ENCODE data around the gene SSH2. TPM values are rescaled to one million over a fixed set of nuclear protein-coding genes. Genes with fewer than 3 reads are reported as not detected.

SSH2 gene
- total RNA-seq, 1 experiment from 2014 or later = 45.1 TPM

GRCh38 chr17:29627951-29628350, 302.1 kb downstream of the SSH2 start:
- Histone ChIP-seq H3K27ac (no peak overlapping the region), H3K9me2 (ENCODE audit: insufficient read depth) (no peaks in the 10 kb centered on the region), H4K20me1 (ENCODE audit: insufficient read depth) (no peaks in the 10 kb centered on the region), H3K4me3 (no peak overlapping the region), H2AFZ (no peak overlapping the region), H3F3A (ENCODE audit: insufficient read depth, low read depth) (peaks cover 13% of the 10 kb centered on the region; the same call in 1 of the 2 replicates), H3K27me3 (ENCODE audit: insufficient read depth, low read depth) (no peaks in the 10 kb centered on the region), H3K79me2 (ENCODE audit: low read depth) (no peaks in the 10 kb centered on the region), H3K4me2 (no peak overlapping the region), H3K36me3 (ENCODE audit: low read depth) (0 out of 2 replicates have a peak, but pooled peaks cover 5% of the 10 kb centered on the region), H3K4me1 (replicated peaks; ENCODE audit: insufficient read depth) (peaks cover 24% of the 10 kb centered on the region), H3K9me3 (ENCODE audit: insufficient read depth, low read depth) (no peaks in the 10 kb centered on the region)
- ChIA-PET CTCF (interaction anchor here (0.5 kb wide), 1 partner anchor 42 kb away, joined by 6 read pairs; no protein-coding TSS in a partner anchor), POLR2A (ENCODE audit: unreplicated experiment) (interaction anchor here (0.5 kb wide), 2 partner anchors 133 to 464 kb away, joined by 5 to 6 read pairs; no protein-coding TSS in a partner anchor)
- DNase-seq = no peak
- BruUV-seq (replicated peaks) = no TSS peak
- intact Hi-C loops (cut with micrococcal nuclease; ENCODE audit: unreplicated experiment) = no loop called here
- TF ChIP-seq, protein P1, sequence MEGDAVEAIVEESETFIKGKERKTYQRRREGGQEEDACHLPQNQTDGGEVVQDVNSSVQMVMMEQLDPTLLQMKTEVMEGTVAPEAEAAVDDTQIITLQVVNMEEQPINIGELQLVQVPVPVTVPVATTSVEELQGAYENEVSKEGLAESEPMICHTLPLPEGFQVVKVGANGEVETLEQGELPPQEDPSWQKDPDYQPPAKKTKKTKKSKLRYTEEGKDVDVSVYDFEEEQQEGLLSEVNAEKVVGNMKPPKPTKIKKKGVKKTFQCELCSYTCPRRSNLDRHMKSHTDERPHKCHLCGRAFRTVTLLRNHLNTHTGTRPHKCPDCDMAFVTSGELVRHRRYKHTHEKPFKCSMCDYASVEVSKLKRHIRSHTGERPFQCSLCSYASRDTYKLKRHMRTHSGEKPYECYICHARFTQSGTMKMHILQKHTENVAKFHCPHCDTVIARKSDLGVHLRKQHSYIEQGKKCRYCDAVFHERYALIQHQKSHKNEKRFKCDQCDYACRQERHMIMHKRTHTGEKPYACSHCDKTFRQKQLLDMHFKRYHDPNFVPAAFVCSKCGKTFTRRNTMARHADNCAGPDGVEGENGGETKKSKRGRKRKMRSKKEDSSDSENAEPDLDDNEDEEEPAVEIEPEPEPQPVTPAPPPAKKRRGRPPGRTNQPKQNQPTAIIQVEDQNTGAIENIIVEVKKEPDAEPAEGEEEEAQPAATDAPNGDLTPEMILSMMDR (conservative IDR thresholded peaks at IDR 0.05) = no peak
- TF ChIP-seq EZH2 (IDR thresholded peaks at IDR 0.05; ENCODE audit: low read depth) = no peak

GRCh38 chr17:29625037-29625750, 304.8 kb downstream of the SSH2 start:
- TF ChIP-seq, protein P1 (conservative IDR thresholded peaks at IDR 0.05) = no peak
- no peak for TF ChIP-seq EZH2 (IDR thresholded peaks at IDR 0.05; ENCODE audit: low read depth)
- no peaks in the 10 kb centered on the region for H3K79me2 ChIP-seq (ENCODE audit: low read depth)
- H3K4me3 ChIP-seq = no peak overlapping the region
- peaks cover 15% of the 10 kb centered on the region; the same call in 1 of the 2 replicates for H3F3A ChIP-seq (ENCODE audit: insufficient read depth, low read depth)
- ChIA-PET POLR2A (ENCODE audit: unreplicated experiment) (interaction anchor here (0.6 to 1.0 kb wide), 5 partner anchors 14 to 640 kb away, joined by 4 to 5 read pairs (median 4); no protein-coding TSS in a partner anchor), CTCF (interaction anchor here (0.6 to 1.7 kb wide), 8 partner anchors 9 to 468 kb away, joined by 3 to 6 read pairs (median 3); no protein-coding TSS in a partner anchor)
- H3K27ac ChIP-seq = no peak overlapping the region
- H3K4me1 ChIP-seq (replicated peaks; ENCODE audit: insufficient read depth) = peaks cover 45% of the 10 kb centered on the region
- H3K36me3 ChIP-seq (ENCODE audit: low read depth) = no peaks in the 10 kb centered on the region
- intact Hi-C loops (cut with micrococcal nuclease; ENCODE audit: unreplicated experiment) = no loop called here
- H3K9me3 ChIP-seq (ENCODE audit: insufficient read depth, low read depth) = no peaks in the 10 kb centered on the region
- no peak overlapping the region for H2AFZ ChIP-seq
- peak in 1 of 2 experiments; percentile 40 for DNase-seq
- no peaks in the 10 kb centered on the region for H3K9me2 ChIP-seq (ENCODE audit: insufficient read depth)
- no peaks in the 10 kb centered on the region for H4K20me1 ChIP-seq (ENCODE audit: insufficient read depth)
- H3K4me2 ChIP-seq = no peak overlapping the region
- no peaks in the 10 kb centered on the region for H3K27me3 ChIP-seq (ENCODE audit: insufficient read depth, low read depth)
- BruUV-seq (replicated peaks) = no TSS peak

DNA sequence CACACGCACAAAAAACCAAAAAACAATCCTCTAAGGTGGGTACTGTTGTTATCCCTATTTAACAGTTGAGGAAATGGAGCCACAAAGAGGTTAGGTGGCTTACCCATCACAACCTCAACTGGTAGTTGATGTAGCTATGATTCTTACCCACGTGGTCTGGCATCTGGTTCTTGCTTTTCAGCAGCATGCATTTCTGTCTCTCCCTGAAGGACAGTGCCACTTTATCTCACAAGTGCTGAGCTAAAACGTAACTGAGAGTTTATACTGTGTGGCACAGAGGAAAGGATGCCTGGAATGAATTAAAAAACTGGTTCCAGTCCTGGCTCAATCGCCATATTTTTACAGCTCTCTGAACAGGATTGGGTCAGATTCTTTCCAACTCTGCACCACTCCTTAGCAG, 305.4 kb downstream of the SSH2 start:
- Histone ChIP-seq H3K4me2 (no peak overlapping the region), H3K9me3 (ENCODE audit: insufficient read depth, low read depth) (no peaks in the 10 kb centered on the region), H3K27ac (0 out of 2 replicates have a peak overlapping the region, but pooled peaks have one; percentile 36), H3K4me3 (no peak overlapping the region), H3K79me2 (ENCODE audit: low read depth) (no peaks in the 10 kb centered on the region), H3K27me3 (ENCODE audit: insufficient read depth, low read depth) (no peaks in the 10 kb centered on the region), H3K9me2 (ENCODE audit: insufficient read depth) (no peaks in the 10 kb centered on the region), H3K36me3 (ENCODE audit: low read depth) (no peaks in the 10 kb centered on the region), H4K20me1 (ENCODE audit: insufficient read depth) (no peaks in the 10 kb centered on the region), H2AFZ (no peak overlapping the region), H3K4me1 (replicated peaks; ENCODE audit: insufficient read depth) (peaks cover 51% of the 10 kb centered on the region), H3F3A (ENCODE audit: insufficient read depth, low read depth) (peaks cover 15% of the 10 kb centered on the region; the same call in 1 of the 2 replicates)
- ChIA-PET POLR2A (ENCODE audit: unreplicated experiment) (interaction anchor here (0.5 to 1.0 kb wide), 4 partner anchors 11 to 31 kb away, joined by 3 to 5 read pairs (median 4); no protein-coding TSS in a partner anchor), CTCF (interaction anchor here (0.8 to 1.7 kb wide), 2 partner anchors 30 to 33 kb away, joined by 3 to 6 read pairs; no protein-coding TSS in a partner anchor)
- no peak for DNase-seq
- TF ChIP-seq, protein P1 (conservative IDR thresholded peaks at IDR 0.05) = no peak
- TF ChIP-seq EZH2 (IDR thresholded peaks at IDR 0.05; ENCODE audit: low read depth) = no peak
- intact Hi-C loops (cut with micrococcal nuclease; ENCODE audit: unreplicated experiment) = no loop called here
- no TSS peak for BruUV-seq (replicated peaks)
